Measurements from ENCODE around the gene PRDM12. TPM values are rescaled to one million over a fixed set of nuclear protein-coding genes. Genes with fewer than 3 reads are reported as not detected.
A peak's percentile ranks its signal among the peaks of the same experiment; 100 is the strongest.

The PRDM12 gene
- polyA plus RNA-seq (2012; rRNA removed) = 0.02 and 0.08 TPM in 2 replicates
- polyA plus RNA-seq (2012; cell fraction: cytosol; rRNA removed) = 0.05 and 0.06 TPM in 2 replicates
- 0.05 and 0.14 TPM in 2 replicates for polyA plus RNA-seq (2012; cell fraction: nucleus; rRNA removed)

DNA sequence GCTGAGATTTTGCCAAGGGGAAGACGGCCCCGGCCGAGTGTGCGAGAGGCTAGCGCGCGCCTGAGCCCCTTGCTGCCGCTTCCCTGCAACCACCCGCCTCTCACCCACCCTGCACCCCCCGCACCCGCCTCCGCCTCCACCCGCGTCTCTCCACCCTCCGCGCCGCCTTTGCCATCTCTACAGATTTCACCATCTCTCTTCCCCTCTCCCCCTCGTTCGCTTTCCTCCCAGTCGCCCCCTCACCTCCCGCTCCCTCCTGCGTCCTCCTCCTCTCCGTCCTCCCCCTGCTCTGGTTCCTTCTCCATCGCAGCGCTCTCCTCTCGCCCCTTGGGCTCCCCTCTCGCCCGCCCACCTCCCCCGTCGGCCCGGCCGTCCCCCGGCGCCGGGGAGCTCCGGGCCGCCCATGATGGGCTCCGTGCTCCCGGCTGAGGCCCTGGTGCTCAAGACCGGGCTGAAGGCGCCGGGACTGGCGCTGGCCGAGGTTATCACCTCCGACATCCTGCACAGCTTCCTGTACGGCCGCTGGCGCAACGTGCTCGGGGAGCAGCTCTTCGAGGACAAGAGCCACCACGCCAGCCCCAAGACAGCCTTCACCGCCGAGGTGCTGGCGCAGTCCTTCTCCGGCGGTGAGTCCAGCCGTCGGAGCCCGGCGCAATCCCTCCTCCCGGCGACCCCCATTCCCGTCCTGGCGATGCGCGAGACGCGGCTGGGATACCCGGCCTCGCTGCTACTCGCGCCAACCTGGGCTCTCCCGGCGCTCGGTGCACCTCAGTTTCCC is at the start of gene PRDM12:
Gene PRDM12, plus strand, starts transcription at position 344 of the 778 bp plus-strand sequence. Its CDS starts 60 bp downstream, at position 404.
- H3K27ac ChIP-seq (ENCODE audit: low read depth in 2 of 2, low read length in 1 of 2) = no peak within 1 kb of the TSS
- ChIA-PET POLR2A (no interaction called here), CTCF (interaction anchor here (1.2 to 1.8 kb wide), 3 partner anchors 18 to 203 kb away, joined by 5 to 12 read pairs (median 6); no protein-coding TSS in a partner anchor)
- no peak within 1 kb of the TSS; a peak in 1 of 4 replicates for H3K4me3 ChIP-seq (ENCODE audit: low read depth in 2 of 2, low read length in 1 of 2)
- no peaks in the 10 kb centered on the region for H3K79me2 ChIP-seq (ENCODE audit: insufficient read depth)
- no peak within 1 kb of the TSS for H2AFZ ChIP-seq (ENCODE audit: low read depth)
- WGBS (ENCODE audit: low lambda C conversion rate) = 9% methylated on average over 50 of the region's 76 CpGs
- no peak within 1 kb of the TSS for H3K9ac ChIP-seq
- H3K4me2 ChIP-seq = no peak within 1 kb of the TSS
- no peaks in the 10 kb centered on the region for H3K36me3 ChIP-seq (replicated peaks in 1 of 2; ENCODE audit: control insufficient read depth in 1 of 2, insufficient read depth in 2 of 2, low read length in 1 of 2)
- no peaks in the 10 kb centered on the region for H3K9me2 ChIP-seq
- no peaks in the 10 kb centered on the region for H3K9me3 ChIP-seq
- DNase-seq = peak; percentile 58
- peaks cover 8% of the 10 kb centered on the region; the same call in 1 of the 2 replicates for H4K20me1 ChIP-seq (ENCODE audit: insufficient read depth)
- peaks cover 0 to 3% of the 10 kb centered on the region in 2 experiments; a peak in 1 of 4 replicates for H3K4me1 ChIP-seq (ENCODE audit: control insufficient read depth in 1 of 2, insufficient read depth in 2 of 2, low read depth in 1 of 2, low read length in 1 of 2)
- H3K27me3 ChIP-seq (ENCODE audit: insufficient read depth) = peaks cover 77% of the 10 kb centered on the region
- H3F3A ChIP-seq (replicated peaks; ENCODE audit: insufficient read depth) = no peaks in the 10 kb centered on the region
- TF ChIP-seq, protein P1, sequence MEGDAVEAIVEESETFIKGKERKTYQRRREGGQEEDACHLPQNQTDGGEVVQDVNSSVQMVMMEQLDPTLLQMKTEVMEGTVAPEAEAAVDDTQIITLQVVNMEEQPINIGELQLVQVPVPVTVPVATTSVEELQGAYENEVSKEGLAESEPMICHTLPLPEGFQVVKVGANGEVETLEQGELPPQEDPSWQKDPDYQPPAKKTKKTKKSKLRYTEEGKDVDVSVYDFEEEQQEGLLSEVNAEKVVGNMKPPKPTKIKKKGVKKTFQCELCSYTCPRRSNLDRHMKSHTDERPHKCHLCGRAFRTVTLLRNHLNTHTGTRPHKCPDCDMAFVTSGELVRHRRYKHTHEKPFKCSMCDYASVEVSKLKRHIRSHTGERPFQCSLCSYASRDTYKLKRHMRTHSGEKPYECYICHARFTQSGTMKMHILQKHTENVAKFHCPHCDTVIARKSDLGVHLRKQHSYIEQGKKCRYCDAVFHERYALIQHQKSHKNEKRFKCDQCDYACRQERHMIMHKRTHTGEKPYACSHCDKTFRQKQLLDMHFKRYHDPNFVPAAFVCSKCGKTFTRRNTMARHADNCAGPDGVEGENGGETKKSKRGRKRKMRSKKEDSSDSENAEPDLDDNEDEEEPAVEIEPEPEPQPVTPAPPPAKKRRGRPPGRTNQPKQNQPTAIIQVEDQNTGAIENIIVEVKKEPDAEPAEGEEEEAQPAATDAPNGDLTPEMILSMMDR (IDR thresholded peaks at IDR 0.05) = no peak
- TF ChIP-seq ZBTB33 (IDR thresholded peaks at IDR 0.05; ENCODE audit: borderline replicate concordance, low read depth) (no peak), PBX3 (IDR thresholded peaks at IDR 0.05) (no peak), FOSL2 (IDR thresholded peaks at IDR 0.05; ENCODE audit: borderline replicate concordance, low read depth) (no peak), NFIC (IDR thresholded peaks at IDR 0.05; ENCODE audit: borderline replicate concordance) (no peak), EP300 (IDR thresholded peaks at IDR 0.05; ENCODE audit: borderline replicate concordance in 1 of 2, low read depth in 1 of 2, low read length in 1 of 2) (no peak), SMC3 (IDR thresholded peaks at IDR 0.05; ENCODE audit: low read depth, low read length) (no peak), YY1 (IDR thresholded peaks at IDR 0.05; ENCODE audit: low read depth) (no peak)
- TF ChIP-seq, protein P2, sequence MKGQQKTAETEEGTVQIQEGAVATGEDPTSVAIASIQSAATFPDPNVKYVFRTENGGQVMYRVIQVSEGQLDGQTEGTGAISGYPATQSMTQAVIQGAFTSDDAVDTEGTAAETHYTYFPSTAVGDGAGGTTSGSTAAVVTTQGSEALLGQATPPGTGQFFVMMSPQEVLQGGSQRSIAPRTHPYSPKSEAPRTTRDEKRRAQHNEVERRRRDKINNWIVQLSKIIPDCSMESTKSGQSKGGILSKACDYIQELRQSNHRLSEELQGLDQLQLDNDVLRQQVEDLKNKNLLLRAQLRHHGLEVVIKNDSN (IDR thresholded peaks at IDR 0.05; ENCODE audit: borderline replicate concordance, low read depth) = no peak
- TF ChIP-seq, protein P3, sequence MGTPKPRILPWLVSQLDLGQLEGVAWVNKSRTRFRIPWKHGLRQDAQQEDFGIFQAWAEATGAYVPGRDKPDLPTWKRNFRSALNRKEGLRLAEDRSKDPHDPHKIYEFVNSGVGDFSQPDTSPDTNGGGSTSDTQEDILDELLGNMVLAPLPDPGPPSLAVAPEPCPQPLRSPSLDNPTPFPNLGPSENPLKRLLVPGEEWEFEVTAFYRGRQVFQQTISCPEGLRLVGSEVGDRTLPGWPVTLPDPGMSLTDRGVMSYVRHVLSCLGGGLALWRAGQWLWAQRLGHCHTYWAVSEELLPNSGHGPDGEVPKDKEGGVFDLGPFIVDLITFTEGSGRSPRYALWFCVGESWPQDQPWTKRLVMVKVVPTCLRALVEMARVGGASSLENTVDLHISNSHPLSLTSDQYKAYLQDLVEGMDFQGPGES (IDR thresholded peaks at IDR 0.05; ENCODE audit: low read depth, low read length) = no peak

All from SK-N-SH (cell line).